Tibial artery (tissue), 4 donors: Measurements from ENCODE around the gene LRIT1.
A peak's percentile ranks its signal among the peaks of the same experiment; 100 is the strongest.

Experiments used
- DNase-seq, 2 donors: peaks; one replicate each; pipeline ENCODE4 v3.0.0-alpha.2; 2019
- H3K27ac ChIP-seq, 2 donors: fragments of 200-600 bp; sonication (generic) in 1 of 2; 1 replicate in 1 of 2; 2 replicates in 1 of 2; pipeline ENCODE4 v1.5.1; 2018 to 2019; ENCODE audit warnings: mild to moderate bottlenecking in 1 of 2
- H3K27me3 ChIP-seq, 2 donors: fragments of 200-600 bp; sonication (generic) in 1 of 2; one replicate each; pipeline versions ENCODE4 v1.5.1 to v1.6.0; 2016 to 2019
- H3K36me3 ChIP-seq, 3 donors: fragments of 200-600 bp; sonication (generic) in 2 of 3; one replicate each; pipeline ENCODE4 v1.5.1; 2016 to 2019; ENCODE audit warnings: mild to moderate bottlenecking in 2 of 3
- H3K4me1 ChIP-seq, 4 donors: fragments of 200-600 bp; sonication (generic) in 2 of 4; 1 replicate in 3 of 4; 2 replicates in 1 of 4; pipeline ENCODE4 v1.5.1; 2016 to 2019
- H3K4me3 ChIP-seq, 2 donors: fragments of 200-600 bp; sonication (generic) in 1 of 2; 1 replicate in 1 of 2; 2 replicates in 1 of 2; pipeline ENCODE4 v1.5.1; 2018 to 2019; ENCODE audit warnings: mild to moderate bottlenecking in 2 of 2
- H3K9me3 ChIP-seq, 3 donors: fragments of 200-600 bp; sonication (generic) in 1 of 3; one replicate each; pipeline ENCODE4 v1.5.1; 2016 to 2019
- intact Hi-C: fragments of 100-400 bp; cut with DNase I; formaldehyde crosslinking; loops from one replicate; pipeline ENCODE4 v1.15.0; 2023; ENCODE audit warnings: low total_unique reads
- TF ChIP-seq, protein P1 (sequence below), 2 experiments: fragments of 200-600 bp in 1 of 2; fragments of 450-650 bp in 1 of 2; IDR thresholded peaks; one replicate each; pipeline ENCODE4 v1.5.1; 2017 to 2019; ENCODE audit warnings: antibody characterized with exemption in 2 of 2, mild to moderate bottlenecking in 1 of 2, moderate library complexity in 1 of 2

The LRIT1 gene

DNA sequence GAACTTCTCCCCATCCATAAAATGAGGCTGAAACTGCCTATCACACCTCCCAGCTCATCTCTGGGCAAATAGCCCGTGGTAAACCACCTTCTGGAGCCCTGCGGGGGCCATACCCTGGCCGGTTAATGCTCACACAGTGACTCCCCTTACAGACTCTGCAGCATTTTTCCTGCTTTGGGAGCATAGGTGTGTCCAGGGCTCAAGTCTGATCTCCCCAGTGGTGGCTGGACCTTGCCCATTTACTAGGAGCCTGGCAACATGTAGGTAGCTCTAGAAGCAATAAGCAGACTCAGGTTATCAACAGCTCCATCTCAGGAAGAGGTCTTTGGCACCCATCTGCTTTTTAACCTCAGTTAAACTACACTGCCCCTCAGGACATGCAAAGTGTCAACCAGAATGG lies 52.5 kb downstream of the LRIT1 start:
- H3K27ac ChIP-seq, result no peak overlapping the region
- H3K36me3 ChIP-seq, result no peaks in the 10 kb centered on the region
- H3K4me1 ChIP-seq, result peaks cover 0 to under 1% (median 0%) of the 10 kb centered on the region in 4 donors
- TF ChIP-seq, protein P1, sequence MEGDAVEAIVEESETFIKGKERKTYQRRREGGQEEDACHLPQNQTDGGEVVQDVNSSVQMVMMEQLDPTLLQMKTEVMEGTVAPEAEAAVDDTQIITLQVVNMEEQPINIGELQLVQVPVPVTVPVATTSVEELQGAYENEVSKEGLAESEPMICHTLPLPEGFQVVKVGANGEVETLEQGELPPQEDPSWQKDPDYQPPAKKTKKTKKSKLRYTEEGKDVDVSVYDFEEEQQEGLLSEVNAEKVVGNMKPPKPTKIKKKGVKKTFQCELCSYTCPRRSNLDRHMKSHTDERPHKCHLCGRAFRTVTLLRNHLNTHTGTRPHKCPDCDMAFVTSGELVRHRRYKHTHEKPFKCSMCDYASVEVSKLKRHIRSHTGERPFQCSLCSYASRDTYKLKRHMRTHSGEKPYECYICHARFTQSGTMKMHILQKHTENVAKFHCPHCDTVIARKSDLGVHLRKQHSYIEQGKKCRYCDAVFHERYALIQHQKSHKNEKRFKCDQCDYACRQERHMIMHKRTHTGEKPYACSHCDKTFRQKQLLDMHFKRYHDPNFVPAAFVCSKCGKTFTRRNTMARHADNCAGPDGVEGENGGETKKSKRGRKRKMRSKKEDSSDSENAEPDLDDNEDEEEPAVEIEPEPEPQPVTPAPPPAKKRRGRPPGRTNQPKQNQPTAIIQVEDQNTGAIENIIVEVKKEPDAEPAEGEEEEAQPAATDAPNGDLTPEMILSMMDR (IDR thresholded peaks at IDR 0.05), result no peak
- intact Hi-C loops, result no loop called here
- no peaks in the 10 kb centered on the region for H3K9me3 ChIP-seq
- H3K27me3 ChIP-seq, result peaks cover 0 to 34% of the 10 kb centered on the region in 2 donors
- H3K4me3 ChIP-seq, result no peak overlapping the region
- peak in 1 of 2 donors; percentile 6 for DNase-seq

DNA sequence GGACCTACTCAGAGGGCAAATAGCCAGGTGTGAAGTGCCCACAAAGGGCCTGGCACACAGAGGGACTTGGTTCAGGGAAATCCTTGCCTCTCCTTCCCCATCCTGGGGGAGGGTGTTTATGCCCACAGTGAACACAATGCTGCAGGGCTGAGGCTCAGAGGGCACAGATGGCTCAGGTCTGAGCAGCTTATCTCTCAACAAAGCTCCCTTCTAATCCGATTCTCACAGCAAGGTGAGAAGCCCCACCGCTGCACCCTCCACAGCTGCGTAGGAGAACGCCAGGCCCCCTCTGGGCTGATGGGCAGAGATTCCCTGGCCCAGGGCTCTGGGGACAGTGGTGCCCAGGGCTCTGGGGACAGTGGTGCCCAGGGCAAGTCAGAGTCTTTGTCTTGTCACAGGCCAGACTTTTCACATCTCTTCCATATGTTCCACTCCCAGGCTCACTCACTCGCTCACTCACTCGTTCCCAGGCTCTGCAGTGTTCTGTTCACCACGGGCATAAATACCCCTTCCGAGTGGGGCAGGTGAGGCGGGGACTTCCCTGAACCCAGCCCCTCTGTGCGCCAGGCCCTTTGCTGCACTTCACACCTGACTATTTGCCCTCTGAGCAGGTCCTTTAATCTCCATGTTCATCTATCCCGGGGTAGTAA lies 55.7 kb downstream of the LRIT1 start:
- Histone ChIP-seq H3K4me1 (no peaks in the 10 kb centered on the region), H3K27me3 (peaks cover 0 to 22% of the 10 kb centered on the region in 2 donors), H3K4me3 (no peak overlapping the region), H3K36me3 (no peaks in the 10 kb centered on the region), H3K9me3 (no peaks in the 10 kb centered on the region), H3K27ac (no peak overlapping the region)
- peak in 1 of 2 donors; percentile 38 for DNase-seq
- intact Hi-C loops, result no loop called here
- TF ChIP-seq, protein P1 (IDR thresholded peaks at IDR 0.05), result no peak

DNA sequence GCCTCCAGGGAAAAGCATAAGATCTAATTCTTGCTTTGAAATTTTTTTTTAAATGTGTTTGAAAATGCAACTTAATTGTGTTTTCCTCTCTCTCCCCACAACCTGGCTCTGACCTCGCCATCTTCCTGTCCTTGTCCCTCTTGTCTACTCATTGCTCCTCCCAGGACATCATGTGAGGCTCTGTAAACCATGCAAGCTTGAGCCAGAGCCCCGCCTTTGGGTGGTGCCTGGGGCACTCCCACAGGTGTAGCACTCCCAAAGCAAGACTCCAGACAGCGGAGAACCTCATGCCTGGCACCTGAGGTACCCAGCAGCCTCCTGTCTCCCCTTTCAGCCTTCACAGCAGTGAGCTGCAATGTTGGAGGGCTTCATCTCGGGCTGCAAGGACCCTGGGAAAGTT lies 56.8 kb downstream of the LRIT1 start:
- TF ChIP-seq, protein P1 (IDR thresholded peaks at IDR 0.05), result no peak
- Histone ChIP-seq H3K4me3 (no peak overlapping the region), H3K36me3 (no peaks in the 10 kb centered on the region), H3K27ac (no peak overlapping the region), H3K4me1 (no peaks in the 10 kb centered on the region), H3K9me3 (no peaks in the 10 kb centered on the region), H3K27me3 (peaks cover 0 to 20% of the 10 kb centered on the region in 2 donors)
- no peak for DNase-seq
- intact Hi-C loops, result no loop called here

GRCh38 chr10:84181631-84182030 lies 59.7 kb downstream of the LRIT1 start:
- H3K4me1 ChIP-seq, result no peaks in the 10 kb centered on the region
- TF ChIP-seq, protein P1 (IDR thresholded peaks at IDR 0.05), result no peak
- H3K36me3 ChIP-seq, result no peaks in the 10 kb centered on the region
- no peak for DNase-seq
- peaks cover 0 to 7% of the 10 kb centered on the region in 2 donors for H3K27me3 ChIP-seq
- intact Hi-C loops, result no loop called here
- H3K4me3 ChIP-seq, result no peak overlapping the region
- H3K27ac ChIP-seq, result no peak overlapping the region
- no peaks in the 10 kb centered on the region for H3K9me3 ChIP-seq
